Type B pancreatic cell (in vitro differentiated cells): ENCODE measurements around the gene CABLES2. TPM values are rescaled to one million over a fixed set of nuclear protein-coding genes. Genes with fewer than 3 reads are reported as not detected.
"Not testable (repeated sequence)": the region's sequence is repeated elsewhere in the genome, so short reads cannot be mapped to it uniquely, and the experiment has no call there.

ENCODE experiments used
- DNase-seq: peaks from one replicate; pipeline ENCODE4 v3.0.0; 2021; ENCODE audit warnings: mixed read lengths; ENCODE audit not compliant: unreplicated experiment; ENCODE audit errors: extremely low spot score
- H3K27ac Mint-ChIP-seq: 2 replicates; pipeline ENCODE4 v1.8.0; 2021; ENCODE audit warnings: mild to moderate bottlenecking, mixed read lengths
- H3K27me3 Mint-ChIP-seq: 2 replicates; pipeline ENCODE4 v1.8.0; 2021; ENCODE audit warnings: mixed read lengths
- H3K36me3 Mint-ChIP-seq: 2 replicates; pipeline ENCODE4 v1.8.0; 2021; ENCODE audit warnings: mixed read lengths
- H3K4me1 Mint-ChIP-seq: one replicate; pipeline ENCODE4 v1.8.0; 2021; ENCODE audit warnings: mixed read lengths; ENCODE audit not compliant: unreplicated experiment
- H3K4me3 Mint-ChIP-seq: 2 replicates; pipeline ENCODE4 v1.8.0; 2021; ENCODE audit warnings: mild to moderate bottlenecking, mixed read lengths
- H3K9me3 Mint-ChIP-seq: 2 replicates; pipeline ENCODE4 v1.8.0; 2021; ENCODE audit warnings: mixed read lengths
- total RNA-seq: library from RNA; stranded (reverse); gene quantifications from 2 replicates; pipeline ENCODE4 v1.2.1, GENCODE V29; 2021; ENCODE audit warnings: low replicate concordance
- TF ChIP-seq, protein P1 (sequence below): fragments of 200-600 bp; sonication (generic); conservative IDR thresholded peaks from 2 replicates; pipeline ENCODE4 v1.5.0; 2021; ENCODE audit warnings: antibody characterized with exemption, mild to moderate bottlenecking

Gene CABLES2
- total RNA-seq, 1 donor from 2014 or later = 18.4 TPM

DNA sequence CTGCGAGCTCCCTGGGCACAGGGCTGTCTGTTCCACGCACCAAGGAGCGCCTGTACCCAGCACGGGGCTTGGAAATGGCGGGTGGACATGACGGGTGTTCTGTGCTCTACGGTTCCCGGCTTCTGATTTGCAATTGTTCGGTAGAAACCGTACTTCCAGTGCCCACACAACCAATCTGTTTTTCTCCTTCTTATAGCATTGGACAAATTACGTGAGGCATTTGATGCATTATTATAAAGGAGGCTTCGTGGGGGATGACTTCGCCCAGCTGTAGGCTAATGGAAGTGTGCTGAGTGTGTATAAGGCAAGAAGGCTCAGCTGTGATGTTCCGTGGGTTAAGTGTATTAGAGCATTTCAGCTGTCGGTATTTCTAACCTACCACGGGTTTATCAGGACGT is 30.0 kb downstream of the CABLES2 start:
- Mint-ChIP-seq H3K36me3 (peaks cover 8% of the 10 kb centered on the region), H3K27me3 (no peaks in the 10 kb centered on the region), H3K27ac (peak overlapping the region; percentile 93), H3K4me1 (peaks cover 16% of the 10 kb centered on the region), H3K4me3 (peak overlapping the region; percentile 75), H3K9me3 (peaks cover 4% of the 10 kb centered on the region)
- TF ChIP-seq, protein P1, sequence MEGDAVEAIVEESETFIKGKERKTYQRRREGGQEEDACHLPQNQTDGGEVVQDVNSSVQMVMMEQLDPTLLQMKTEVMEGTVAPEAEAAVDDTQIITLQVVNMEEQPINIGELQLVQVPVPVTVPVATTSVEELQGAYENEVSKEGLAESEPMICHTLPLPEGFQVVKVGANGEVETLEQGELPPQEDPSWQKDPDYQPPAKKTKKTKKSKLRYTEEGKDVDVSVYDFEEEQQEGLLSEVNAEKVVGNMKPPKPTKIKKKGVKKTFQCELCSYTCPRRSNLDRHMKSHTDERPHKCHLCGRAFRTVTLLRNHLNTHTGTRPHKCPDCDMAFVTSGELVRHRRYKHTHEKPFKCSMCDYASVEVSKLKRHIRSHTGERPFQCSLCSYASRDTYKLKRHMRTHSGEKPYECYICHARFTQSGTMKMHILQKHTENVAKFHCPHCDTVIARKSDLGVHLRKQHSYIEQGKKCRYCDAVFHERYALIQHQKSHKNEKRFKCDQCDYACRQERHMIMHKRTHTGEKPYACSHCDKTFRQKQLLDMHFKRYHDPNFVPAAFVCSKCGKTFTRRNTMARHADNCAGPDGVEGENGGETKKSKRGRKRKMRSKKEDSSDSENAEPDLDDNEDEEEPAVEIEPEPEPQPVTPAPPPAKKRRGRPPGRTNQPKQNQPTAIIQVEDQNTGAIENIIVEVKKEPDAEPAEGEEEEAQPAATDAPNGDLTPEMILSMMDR = no peak
- no peak for DNase-seq

DNA sequence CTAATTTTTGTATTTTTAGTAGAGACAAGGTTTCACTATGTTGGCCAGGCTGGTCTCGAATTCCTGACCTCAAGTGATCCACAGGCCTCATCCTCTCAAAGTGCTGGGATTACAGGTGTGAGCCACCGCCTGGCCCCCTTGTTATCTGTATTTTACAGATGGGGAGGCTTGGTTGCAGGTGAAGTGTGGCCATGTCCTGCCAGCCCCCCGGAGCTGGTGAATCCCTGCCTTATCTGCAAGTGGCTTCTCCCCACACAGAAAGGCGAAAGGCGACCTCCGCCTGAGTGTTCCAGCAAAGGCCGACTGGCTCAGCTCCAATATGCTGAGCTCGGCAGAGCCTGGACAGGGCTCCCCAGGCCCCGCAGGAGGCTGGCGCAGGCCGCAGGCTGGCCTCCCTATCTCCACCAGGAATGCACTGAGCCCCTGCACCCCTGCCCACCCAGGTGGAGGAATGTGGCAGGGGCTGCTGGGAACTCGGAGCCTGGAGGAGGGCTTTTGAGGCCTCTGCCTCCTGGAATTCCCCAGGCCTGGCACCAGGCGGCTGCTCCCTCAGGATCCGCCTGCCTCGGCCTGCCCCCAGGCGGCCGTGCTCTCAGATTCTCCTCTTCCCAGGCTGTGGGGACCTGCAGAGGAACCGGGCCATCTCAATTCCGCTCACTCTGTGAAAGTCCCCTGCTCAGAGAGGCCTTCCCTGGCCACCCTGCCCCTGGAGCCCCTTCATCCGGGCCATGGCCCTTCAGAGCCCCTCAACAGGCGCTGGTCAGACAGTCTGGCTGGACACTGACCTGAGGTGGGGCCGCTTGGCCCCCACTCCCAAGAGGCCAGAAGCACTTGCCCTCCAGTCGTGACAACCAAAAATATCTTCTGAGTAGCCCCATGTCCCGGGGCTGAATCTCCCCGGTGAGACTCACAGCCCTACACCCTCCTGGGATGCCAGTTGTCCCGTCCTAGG is 30.7 kb downstream of the CABLES2 start:
- Mint-ChIP-seq H3K4me1 (peaks cover 12% of the 10 kb centered on the region), H3K27ac (peak overlapping the region; percentile 93)

DNA sequence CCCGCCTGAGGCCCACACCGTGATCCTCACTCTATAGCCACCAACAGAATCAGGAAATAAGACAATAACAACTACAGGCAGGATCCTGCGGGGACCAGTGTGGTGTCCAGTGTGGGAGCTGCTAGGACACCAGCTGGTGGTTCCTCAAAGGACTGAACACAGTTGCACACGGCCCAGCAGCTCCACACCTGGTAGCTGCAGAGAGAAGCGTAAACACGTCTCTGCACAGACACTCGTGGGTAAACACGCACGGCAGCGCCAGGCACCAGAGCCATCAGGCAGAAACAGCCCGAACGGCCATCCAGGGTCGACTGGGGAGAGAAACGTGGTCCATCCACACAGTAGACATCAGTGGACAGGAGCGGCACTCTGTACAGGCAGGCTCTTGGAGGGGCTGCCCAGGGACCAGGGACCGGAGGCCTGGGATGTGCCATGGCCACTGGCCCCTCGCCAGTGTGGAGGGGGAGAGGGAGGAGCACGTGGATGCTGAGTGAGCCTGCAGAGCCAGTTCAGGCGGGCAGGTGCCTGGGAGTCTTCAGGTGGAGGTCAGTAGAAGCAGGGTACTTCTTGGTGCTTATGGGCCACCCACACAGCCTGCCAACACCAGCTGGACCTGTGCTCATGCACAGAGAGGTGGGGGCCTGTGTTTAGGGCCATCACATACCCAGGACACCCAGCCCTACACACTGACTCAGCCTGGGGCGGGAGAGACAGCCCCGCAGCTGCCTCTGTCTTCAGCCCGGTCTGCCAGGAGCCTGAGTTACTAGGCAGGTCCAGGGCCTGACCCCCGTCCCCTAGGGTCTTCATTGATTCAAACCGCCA is 32.5 kb downstream of the CABLES2 start:
- Mint-ChIP-seq H3K27me3 (no peaks in the 10 kb centered on the region), H3K9me3 (no peaks in the 10 kb centered on the region), H3K4me3 (no peak overlapping the region), H3K27ac (peak overlapping the region; percentile 75), H3K4me1 (peaks cover 12% of the 10 kb centered on the region), H3K36me3 (peaks cover 3% of the 10 kb centered on the region)
- TF ChIP-seq, protein P1 = no peak
- DNase-seq = no peak

More for the DNA sequence above, 30.7 kb downstream of the CABLES2 start:
- TF ChIP-seq, protein P1 = peak; percentile 59
- Mint-ChIP-seq H3K27me3 (no peaks in the 10 kb centered on the region), H3K36me3 (peaks cover 3% of the 10 kb centered on the region), H3K9me3 (no peaks in the 10 kb centered on the region), H3K4me3 (no peak overlapping the region)
- no peak for DNase-seq

DNA sequence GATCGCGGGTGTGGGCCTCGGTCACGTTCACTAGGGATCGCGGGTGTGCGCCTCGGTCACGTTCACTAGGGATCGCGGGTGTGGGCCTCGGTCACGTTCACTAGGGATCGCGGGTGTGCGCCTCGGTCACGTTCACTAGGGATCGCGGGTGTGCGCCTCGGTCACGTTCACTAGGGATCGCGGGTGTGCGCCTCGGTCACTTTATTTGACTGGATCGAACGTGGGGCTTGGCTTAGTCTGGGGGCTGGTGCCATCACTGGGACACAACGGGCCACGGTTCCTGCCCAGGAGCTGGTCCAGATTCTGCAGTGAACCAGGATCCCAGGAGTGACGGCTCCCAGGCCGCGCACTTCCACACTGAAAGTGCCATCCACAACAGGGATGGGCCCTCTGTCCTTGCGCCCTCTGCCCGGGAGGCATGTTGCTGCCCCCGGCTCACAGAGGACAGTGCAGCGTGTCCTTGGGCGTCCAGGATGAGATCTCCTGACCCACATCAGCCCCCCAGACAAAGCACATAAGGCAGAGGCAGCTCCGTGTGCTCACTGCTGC is 33.4 kb downstream of the CABLES2 start:
- not testable (repeated sequence) for DNase-seq, H3K9me3 Mint-ChIP-seq, H3K36me3 Mint-ChIP-seq, H3K4me3 Mint-ChIP-seq, H3K27me3 Mint-ChIP-seq
- peak overlapping the region; percentile 75 for H3K27ac Mint-ChIP-seq
- peaks cover 18% of the 10 kb centered on the region for H3K4me1 Mint-ChIP-seq

DNA sequence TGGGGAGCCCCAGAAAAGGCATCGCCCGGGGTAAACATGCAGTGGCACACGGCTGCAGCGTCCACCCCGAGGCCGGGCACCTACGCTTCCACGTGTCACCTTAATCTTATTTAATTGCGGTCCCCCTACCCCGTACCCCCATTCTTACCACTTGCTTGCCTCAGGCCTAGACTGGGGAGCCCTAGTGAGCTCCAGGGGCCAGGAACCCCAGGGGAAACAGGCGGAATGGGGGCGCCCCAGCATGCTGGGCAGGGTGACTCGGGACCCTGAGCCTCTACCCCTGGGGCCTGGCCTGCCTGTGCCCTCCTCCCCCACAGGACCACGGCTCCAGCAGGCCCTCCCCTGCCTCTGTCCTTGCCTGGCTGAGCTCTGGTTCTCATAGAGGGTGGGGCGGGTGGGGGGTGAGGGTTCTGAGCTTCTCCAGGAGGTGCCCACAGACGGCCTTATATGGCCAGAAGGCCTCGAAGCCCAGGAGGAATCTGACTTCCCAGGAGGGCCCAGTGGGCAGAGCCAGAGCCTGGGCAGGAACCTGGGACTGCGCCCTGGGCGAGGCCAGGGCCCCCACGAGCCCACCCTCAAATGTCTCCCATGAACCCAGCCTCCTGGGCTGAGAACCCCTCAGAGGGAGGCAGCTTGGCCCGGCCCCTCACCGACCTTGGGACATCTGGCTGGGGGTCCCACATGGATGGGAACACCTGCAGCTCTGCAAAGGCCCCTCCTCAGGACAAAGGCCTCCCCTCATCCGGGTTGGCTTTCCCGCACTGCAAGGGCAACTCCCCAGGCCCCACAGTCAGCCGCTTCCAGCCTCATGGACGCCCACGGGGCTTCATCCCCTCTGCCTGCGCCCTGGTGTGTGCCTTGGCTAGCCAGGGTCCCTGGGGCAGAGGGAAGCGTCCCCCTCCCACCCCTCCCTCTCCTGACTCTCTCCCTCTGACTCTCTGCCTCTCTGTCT is 34.8 kb downstream of the CABLES2 start:
- peaks cover 3% of the 10 kb centered on the region for H3K36me3 Mint-ChIP-seq
- H3K4me1 Mint-ChIP-seq = peaks cover 16% of the 10 kb centered on the region
- H3K4me3 Mint-ChIP-seq = no peak overlapping the region
- H3K9me3 Mint-ChIP-seq = no peaks in the 10 kb centered on the region
- TF ChIP-seq, protein P1 = no peak
- no peak overlapping the region for H3K27ac Mint-ChIP-seq
- H3K27me3 Mint-ChIP-seq = no peaks in the 10 kb centered on the region
- no peak for DNase-seq
